AG10803 (cell line): ENCODE measurements around the gene COX6B2.
"Not testable (repeated sequence)": the region's sequence is repeated elsewhere in the genome, so short reads cannot be mapped to it uniquely, and the experiment has no call there.

Source experiments
- DNase-seq: peaks from one replicate; pipeline ENCODE4 v3.0.0; 2010; ENCODE audit warnings: low read depth
- H3K4me3 ChIP-seq: 2 replicates; pipeline ENCODE4 v1.5.1; 2011; ENCODE audit warnings: mild to moderate bottlenecking, low read length, control low read depth
- TF ChIP-seq, protein P1 (sequence below): conservative IDR thresholded peaks from 2 replicates; pipeline ENCODE4 v1.5.1; 2011; ENCODE audit warnings: mild to moderate bottlenecking, low read length, control low read depth, inconsistent platforms

Gene COX6B2

DNA sequence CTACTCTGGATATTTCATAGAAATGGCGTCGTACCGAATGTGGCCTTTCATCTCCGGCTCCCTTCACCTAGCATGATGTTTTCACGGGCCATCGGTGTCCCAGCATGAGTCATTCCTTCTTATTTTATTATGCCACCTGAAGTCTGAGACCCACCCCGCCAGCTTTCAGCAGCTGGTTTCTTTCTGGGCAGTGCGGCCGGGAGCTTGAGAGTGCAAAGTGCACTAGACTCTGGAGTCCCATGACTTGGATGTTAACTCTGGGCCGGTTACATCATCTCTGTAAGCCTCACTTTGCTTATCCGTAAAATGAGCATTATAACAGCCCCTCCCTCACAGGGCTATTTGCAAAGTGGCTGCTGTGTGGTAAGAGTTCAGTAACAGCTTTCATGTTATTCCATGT lies 20.6 kb downstream of the COX6B2 start:
- TF ChIP-seq, protein P1, sequence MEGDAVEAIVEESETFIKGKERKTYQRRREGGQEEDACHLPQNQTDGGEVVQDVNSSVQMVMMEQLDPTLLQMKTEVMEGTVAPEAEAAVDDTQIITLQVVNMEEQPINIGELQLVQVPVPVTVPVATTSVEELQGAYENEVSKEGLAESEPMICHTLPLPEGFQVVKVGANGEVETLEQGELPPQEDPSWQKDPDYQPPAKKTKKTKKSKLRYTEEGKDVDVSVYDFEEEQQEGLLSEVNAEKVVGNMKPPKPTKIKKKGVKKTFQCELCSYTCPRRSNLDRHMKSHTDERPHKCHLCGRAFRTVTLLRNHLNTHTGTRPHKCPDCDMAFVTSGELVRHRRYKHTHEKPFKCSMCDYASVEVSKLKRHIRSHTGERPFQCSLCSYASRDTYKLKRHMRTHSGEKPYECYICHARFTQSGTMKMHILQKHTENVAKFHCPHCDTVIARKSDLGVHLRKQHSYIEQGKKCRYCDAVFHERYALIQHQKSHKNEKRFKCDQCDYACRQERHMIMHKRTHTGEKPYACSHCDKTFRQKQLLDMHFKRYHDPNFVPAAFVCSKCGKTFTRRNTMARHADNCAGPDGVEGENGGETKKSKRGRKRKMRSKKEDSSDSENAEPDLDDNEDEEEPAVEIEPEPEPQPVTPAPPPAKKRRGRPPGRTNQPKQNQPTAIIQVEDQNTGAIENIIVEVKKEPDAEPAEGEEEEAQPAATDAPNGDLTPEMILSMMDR = no peak
- no peak for DNase-seq
- H3K4me3 ChIP-seq = no peak overlapping the region

DNA sequence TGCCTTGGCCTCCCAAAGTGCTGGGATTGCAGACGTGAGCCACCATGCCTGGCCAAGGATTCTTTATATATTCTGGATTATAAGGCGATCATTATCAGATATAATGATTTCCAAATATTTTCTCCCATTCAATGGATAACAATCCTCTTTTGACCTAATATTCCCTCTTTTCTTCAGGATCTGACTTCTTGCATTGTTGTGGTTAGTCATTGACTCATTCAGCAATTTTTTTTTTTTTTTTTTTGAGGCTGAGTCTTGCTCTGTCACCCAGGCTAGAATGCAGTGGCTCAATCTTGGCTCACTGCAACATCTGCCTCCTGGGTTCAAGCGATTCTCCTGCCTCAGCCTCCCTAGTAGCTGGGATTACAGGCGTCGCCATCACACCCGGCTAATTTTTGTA lies 24.7 kb downstream of the COX6B2 start:
- peak; percentile 63 for DNase-seq

DNA sequence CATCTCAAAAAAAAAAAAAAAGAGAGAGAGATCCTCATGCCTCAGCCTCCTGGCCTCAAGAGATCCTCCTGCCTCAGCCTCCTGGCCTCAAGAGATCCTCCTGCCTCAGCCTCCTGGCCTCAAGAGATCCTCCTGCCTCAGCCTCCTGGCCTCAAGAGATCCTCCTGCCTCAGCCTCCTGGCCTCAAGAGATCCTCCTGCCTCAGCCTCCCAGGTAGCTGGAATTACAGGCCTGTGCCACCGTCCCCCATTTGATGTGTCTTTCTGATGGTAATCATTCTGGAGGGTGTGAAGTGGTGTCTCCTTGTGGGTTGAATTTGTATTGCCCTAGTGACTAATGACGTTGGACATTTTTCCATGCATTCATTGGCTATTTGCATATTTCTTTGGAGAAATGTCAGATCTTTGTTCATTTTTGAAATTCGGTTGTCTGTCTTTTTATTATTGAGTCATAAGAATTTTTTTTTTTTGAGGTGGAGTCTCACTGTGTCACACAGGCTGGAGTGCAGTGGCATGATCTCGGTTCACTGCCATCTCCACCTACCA lies 25.7 kb downstream of the COX6B2 start:
- not testable (repeated sequence) for DNase-seq, H3K4me3 ChIP-seq

More for the DNA sequence above, 24.7 kb downstream of the COX6B2 start:
- H3K4me3 ChIP-seq = not testable (repeated sequence)

DNA sequence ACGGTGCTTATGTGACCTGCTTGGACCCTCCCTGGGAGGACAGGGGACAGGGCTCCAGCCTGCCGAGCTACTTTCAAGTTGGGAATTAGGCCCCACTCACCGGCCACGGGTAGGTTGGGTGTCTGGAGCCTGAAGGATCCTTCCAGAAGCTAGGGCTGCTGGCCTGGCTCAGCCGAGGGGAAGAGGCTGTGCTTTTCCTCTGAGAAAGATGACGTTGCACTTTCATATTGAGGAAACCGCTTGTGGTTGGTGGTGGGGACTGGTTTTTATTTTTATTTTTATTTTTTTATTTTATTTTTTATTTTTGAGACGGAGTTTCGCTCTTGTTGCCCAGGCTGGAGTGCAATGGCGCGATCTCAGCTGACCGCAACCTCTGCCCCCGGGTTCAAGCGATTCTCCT lies 29.3 kb downstream of the COX6B2 start, which contains the start of gene TMEM150B:
TMEM150B (minus strand) TSS at position 170 of the 400 bp plus-strand sequence. CDS start 4,305 bp downstream, outside the sequence.
- no peak within 1 kb of the TSS for H3K4me3 ChIP-seq
- no peak for DNase-seq
- TF ChIP-seq, protein P1 = no peak

DNA sequence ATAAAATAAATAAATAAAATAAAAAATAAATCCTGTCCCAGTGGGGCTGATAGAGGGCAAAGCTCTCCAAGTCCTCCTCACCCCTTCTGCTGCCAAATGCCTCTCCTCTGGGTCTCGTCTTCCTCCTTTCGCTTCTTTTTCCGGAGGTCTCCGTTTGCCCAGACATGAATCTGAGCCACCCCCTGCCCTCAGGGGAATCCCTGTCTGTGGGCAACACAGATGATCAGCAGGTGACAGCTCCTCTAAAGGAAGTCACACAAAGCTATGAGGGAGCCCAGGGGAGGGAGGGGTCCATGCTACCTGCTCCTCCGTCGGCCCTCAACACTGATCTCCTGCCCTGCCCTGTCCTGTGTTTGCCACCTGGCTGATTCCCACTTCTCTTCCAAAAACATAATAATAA lies 29.9 kb downstream of the COX6B2 start:
- TF ChIP-seq, protein P1 = no peak
- DNase-seq = no peak
- no peak overlapping the region for H3K4me3 ChIP-seq

DNA sequence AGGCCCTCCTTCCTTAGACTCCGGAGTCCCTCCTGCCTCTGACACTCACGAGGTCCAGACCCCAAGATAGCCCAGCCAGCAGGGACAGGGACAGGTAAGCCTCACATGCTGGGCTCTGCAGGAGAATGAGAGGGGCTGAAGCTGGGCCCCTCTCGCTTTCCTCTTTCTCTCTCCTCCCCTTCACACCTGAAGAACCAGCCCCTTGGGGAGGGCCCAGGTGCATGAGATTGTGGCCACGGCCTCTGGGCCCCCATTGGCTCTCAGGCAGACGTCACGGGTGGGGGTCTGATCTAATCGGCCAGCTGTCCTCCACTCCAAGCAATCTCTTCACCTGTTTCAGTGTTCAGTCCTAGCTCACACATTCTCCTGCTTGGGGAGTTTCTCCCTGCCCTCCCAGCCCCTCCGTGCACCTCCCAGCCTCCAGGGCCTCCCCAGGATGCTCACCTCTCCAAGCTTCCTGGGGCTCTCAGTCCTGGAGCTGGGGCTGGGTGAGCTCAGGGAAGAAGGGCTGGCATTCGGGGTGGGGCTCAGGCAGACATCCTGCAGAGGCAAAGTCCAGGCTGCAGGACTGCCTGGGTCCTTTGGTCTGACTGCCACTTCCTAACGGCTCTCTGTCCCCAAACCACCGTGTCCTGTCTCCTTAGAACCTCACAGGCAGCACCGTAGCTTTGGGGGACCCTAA lies 32.2 kb downstream of the COX6B2 start:
- TF ChIP-seq, protein P1 = no peak
- no peak overlapping the region for H3K4me3 ChIP-seq
- no peak for DNase-seq

DNA sequence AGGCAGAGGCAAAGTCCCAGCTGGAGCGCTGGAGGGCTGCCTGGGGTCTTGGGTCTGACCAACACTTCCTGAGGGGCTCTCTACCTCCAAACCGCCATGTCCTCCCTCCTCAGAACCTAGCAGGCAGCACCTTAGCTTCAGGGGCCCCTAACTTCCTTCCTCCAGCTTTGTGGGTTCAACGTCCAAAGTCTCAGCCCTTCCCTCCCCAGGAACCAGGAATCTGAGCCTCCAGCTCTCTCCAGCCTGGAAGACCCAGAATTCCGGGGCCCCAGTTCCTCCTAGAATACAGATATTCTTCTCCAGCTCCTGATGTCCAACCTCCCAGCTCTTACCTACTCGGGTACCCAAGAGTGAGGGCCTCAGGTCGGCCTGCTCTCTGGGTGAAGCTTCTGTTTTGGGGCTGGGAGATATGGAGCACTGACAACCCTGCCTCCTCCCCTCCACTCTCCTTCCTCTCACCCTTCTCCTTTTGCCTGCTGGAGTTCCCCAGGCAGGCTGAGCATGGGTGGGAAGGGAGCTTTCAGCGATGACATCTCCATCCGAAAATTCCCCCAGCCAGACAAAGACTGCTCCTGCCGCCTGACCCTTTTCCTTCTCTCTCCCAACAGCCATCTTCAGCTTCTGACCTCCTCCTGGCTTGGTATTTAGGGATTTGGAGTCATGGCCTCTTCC lies 32.9 kb downstream of the COX6B2 start:
- TF ChIP-seq, protein P1 = no peak
- no peak overlapping the region for H3K4me3 ChIP-seq
- DNase-seq = no peak

DNA sequence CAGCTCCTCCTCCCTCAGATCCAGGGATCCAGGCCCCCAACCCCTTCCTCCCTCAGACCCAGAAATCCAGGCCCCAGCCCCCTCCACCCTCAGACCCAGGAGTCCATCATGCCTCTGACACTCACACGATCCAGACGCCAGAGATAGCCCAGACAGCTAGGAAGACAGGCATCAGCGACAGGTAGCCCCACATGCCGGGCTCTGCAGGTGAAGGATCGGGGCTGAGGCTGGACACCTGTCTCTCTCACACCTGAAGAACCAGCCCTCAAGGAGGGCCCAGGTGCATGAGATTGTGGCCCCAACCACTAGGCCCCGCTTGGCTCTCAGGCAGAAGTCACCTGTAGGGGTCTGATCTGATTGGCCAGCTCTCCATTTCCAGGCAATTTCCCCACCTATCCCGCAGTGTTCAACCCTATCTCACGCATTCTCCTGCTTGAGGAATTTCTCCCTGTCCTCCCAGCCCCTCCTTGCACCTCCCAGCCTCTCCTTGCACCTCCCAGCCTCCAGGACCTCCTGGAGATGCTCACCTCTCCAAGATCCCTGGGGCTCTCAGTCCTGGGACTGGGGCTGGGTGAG lies 33.6 kb downstream of the COX6B2 start:
- H3K4me3 ChIP-seq = no peak overlapping the region
- no peak for DNase-seq
- TF ChIP-seq, protein P1 = no peak
